CD4-positive, alpha-beta T cell treated with Interleukin-6 for 4 hours (primary cell): ENCODE data around the gene CACNA1H.
"Not testable (repeated sequence)": the region's sequence is repeated elsewhere in the genome, so short reads cannot be mapped to it uniquely, and the experiment has no call there.

Source experiments
- DNase-seq: peaks from one replicate; pipeline ENCODE4 v3.0.0-alpha.2; 2020; ENCODE audit warnings: mixed read lengths

The CACNA1H gene

DNA sequence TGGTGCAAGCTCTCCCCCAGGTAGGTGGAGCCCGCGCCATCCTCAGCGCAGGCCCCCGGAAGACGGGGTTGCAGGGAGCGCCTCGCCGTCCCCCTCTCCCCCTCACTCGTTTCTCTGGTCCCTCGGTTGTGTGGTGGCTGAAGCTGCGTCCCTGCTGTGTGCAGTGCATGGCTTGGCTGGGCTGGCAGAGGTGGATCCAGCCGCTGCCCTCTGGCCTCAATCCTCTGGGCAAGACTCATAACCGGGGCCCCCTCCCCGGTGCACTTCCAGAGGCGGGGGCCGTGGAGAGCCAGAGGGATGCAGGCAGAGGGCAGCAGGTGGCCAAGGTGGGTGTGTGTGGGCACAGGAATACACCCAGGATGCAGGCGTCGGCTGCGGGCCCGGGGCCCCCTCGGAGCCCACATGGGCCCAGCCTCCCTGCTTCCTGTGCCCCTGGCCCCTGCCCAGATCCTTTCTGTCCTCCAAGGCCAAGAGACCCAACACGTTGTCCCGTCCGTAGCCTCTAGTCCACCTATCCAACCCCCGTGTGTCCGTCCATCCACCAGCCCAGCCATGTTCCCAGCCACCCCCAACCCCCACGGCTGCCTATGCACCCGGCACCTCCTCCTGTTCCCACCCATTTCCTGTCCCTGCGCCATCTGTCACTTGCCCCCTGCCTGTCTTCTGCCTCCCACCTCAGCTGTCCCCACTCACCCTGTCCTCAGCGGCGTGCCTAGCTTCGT is 62.8 kb downstream of the CACNA1H start:
- no peak for DNase-seq

DNA sequence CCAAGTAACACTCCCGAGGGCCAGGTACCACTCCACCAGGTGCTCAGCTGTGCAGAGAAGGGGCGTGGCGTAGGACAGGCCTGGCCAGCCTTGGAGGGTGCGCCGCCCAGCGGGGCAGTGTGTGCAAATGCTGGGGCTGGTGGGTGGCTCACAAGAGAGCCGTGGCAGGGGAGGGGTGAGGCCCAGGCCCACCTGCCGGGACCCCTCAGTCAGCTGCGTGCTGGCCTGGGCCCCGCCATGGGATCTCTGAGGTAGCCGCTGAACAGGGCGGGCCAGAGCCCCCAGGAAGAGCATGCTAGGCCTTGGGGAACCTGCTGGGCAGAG is 63.4 kb downstream of the CACNA1H start:
- no peak for DNase-seq

DNA sequence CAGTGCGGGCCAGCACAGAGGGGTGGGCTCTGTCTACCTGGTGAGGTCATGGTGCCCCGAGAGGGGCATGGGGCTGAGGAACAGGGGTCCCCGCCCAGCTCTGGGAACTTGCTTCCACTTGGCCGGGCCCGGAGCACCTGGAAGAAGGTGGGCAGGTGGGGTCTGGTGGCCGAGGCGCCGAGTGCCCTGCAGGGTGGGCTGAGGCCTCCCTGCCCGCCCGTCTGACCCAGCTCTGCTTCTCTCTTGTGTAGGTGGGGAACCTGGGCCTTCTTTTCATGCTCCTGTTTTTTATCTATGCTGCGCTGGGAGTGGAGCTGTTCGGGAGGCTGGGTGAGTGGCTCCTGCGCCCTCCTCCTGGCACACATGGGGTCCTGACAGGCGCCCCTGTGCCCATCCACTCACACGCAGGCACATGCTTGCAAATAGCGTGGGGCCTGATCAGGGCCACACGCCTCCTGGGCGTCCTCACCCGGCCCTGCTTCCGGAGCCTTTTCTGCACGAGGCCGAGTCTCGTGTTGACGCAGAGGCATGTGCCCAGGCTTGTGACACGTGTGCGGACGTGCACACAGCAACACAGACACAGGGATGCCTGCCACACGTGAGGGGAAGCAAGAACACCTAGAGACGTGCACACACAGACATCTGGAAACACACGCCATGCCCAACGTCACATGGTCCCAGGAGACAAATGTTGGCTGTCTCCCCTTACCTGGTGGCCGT is 63.9 kb downstream of the CACNA1H start:
- DNase-seq = no peak

DNA sequence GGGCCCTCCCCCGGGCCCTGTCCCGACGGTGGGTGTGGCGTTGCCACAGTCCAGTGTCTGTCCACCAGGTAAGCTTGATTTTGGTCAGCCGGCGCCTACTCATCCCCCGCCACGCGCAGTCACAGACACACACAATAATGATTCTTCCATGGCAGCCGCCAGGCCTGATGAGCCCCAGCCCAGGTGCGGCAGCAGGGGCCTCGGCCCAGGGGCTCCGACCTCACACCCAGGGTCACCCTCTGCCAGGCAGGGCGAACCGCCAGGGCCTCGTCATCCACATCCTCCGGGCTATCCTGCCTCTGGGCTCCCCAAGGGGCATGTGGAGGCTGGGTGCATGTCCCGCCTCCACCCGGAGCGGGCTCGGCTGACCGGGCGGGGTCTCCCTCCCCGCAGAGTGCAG is 64.6 kb downstream of the CACNA1H start:
- no peak for DNase-seq

DNA sequence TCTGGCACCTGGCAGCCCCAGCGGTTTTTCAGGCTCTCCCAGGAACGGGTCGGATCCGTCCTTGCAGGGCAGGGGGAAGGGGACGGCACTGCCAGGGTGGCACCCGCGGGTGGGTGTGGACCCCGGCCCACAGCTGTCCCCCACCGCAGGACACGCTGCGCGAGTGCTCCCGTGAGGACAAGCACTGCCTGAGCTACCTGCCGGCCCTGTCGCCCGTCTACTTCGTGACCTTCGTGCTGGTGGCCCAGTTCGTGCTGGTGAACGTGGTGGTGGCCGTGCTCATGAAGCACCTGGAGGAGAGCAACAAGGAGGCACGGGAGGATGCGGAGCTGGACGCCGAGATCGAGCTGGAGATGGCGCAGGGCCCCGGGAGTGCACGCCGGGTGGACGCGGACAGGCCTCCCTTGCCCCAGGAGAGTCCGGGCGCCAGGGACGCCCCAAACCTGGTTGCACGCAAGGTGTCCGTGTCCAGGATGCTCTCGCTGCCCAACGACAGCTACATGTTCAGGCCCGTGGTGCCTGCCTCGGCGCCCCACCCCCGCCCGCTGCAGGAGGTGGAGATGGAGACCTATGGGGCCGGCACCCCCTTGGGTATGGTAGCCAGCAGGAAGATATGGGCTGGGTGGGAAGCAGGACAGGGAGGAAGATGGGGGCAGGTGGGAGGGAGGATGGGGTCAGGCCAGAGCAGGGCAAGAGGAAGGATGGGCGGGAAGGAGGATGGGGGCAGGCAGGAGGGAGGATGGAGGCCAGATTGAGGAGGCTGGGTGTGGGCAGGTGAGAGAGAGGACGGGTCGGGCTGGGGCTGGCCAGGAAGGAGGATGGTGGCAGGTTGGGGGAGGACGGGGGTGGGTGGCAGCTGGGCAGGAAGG is 65.4 kb downstream of the CACNA1H start:
- no peak for DNase-seq

DNA sequence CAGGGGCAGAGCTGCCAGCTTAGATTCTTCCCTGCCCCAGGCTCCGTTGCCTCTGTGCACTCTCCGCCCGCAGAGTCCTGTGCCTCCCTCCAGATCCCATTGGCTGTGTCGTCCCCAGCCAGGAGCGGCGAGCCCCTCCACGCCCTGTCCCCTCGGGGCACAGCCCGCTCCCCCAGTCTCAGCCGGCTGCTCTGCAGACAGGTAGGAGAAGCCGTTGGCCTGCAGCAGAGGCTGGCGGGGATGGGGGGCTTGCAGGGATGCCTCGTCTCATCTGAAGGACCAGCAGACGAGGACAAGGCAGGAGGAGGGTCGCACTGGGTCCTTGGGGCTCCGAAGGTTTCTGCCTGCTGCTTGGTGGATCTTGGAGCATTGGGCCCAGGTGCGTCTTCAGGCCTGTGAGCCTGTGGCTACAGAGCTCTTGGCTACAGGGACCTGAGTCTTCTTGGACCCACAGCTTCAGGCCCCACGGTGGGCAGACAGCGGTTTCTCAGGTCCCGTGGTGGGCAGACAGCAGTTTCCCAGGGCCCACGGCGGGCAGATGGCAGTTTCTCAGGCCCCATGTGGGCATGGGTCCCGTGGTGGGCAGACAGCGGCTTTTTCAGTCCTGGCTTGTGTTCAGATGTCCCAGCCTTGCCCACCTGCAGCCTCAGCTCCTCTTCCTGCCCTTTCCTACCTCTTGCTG is 66.2 kb downstream of the CACNA1H start:
- no peak for DNase-seq

DNA sequence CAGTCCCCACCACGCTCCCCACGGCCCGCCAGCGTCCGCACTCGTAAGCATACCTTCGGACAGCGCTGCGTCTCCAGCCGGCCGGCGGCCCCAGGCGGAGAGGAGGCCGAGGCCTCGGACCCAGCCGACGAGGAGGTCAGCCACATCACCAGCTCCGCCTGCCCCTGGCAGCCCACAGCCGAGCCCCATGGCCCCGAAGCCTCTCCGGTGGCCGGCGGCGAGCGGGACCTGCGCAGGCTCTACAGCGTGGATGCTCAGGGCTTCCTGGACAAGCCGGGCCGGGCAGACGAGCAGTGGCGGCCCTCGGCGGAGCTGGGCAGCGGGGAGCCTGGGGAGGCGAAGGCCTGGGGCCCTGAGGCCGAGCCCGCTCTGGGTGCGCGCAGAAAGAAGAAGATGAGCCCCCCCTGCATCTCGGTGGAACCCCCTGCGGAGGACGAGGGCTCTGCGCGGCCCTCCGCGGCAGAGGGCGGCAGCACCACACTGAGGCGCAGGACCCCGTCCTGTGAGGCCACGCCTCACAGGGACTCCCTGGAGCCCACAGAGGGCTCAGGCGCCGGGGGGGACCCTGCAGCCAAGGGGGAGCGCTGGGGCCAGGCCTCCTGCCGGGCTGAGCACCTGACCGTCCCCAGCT is 67.3 kb downstream of the CACNA1H start:
- DNase-seq = no peak

DNA sequence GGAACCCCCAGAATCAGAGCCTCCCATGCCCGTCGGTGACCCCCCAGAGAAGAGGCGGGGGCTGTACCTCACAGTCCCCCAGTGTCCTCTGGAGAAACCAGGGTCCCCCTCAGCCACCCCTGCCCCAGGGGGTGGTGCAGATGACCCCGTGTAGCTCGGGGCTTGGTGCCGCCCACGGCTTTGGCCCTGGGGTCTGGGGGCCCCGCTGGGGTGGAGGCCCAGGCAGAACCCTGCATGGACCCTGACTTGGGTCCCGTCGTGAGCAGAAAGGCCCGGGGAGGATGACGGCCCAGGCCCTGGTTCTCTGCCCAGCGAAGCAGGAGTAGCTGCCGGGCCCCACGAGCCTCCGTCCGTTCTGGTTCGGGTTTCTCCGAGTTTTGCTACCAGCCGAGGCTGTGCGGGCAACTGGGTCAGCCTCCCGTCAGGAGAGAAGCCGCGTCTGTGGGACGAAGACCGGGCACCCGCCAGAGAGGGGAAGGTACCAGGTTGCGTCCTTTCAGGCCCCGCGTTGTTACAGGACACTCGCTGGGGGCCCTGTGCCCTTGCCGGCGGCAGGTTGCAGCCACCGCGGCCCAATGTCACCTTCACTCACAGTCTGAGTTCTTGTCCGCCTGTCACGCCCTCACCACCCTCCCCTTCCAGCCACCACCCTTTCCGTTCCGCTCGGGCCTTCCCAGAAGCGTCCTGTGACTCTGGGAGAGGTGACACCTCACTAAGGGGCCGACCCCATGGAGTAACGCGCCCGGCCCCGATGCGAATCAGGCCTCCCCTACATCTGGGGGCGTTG is 68.1 kb downstream of the CACNA1H start:
- no peak for DNase-seq

DNA sequence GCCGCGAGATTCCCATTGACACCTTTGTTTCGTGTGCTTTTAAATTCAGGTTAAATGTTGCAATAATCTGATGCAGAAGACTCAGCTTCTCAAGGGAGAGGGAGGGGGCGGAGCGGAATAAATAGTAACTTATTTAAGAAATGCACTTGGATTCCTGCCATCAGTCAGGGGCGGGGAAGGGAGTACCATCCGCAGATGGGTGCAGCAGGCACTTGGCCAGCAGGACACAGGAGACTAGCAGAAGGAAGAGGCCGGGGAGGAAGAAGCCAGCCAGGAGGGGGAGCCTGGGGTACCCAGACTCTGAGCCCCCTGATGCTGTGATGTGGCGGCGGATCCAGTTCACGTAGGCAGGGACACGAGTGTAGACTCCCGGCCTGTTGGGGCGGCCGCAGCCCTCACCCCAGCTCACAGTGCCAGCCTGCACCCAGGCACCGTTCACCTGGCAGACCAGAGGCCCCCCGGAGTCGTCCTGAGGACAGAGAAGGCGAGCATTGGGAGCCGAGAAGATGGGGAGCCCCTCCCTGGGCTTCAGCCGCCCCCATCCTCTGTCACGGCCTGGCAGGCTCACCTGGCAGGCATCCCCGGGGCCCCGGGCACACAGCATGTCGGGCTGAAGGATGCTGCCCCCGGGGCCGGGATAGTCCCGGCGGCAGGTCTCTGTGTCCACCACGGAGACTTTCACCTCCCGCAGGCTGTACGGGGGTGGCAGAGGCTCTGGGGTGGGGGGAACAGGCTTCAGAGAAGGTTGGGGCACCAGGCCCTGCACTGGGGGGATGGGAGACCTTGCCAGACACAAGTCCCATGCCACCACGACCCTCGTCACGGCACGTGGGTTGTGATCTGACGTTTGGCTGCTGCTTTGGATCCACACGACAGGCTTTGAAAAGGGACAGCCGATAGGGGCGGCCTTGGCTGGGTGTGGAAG is 69.0 kb downstream of the CACNA1H start:
- DNase-seq = no peak

DNA sequence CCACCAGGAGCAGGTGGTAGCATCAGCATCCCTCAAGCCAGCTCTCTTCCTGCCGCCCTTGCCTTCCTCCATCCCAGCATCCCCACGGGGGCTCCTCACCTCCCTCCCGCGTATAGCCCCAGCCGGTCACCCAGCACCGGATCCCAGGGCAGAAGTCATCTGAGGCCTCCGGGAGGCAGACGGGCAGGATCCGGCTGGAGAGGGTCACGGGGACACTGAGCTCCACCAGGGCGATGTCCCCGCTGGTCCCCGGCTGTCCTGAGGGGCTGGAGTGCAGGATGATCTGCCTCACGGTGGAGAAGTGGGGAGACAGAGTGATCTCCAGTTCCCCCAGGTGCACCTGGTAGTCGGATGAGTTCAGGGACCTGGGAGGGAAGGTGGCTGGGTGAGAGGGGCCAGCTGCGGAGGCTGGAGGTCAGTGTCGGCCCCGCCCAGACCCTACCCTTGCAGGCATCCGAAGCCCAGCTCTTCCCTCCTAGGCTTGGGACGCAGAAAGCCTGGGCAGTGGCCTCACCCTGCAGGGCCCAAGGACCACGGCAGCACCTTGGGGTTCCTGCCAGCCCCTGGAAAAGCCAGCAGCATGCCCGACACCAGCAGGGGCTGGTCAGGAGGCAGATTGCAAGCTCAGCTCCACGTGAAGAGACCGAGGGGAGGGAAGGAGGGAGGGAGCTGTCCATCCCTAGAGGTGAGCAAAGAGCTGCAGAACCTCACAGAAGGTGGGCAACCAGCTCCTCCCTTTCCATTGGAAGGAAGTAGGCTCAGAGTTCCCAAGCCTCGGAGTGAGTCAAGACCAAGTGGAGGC is 69.8 kb downstream of the CACNA1H start:
- no peak for DNase-seq

DNA sequence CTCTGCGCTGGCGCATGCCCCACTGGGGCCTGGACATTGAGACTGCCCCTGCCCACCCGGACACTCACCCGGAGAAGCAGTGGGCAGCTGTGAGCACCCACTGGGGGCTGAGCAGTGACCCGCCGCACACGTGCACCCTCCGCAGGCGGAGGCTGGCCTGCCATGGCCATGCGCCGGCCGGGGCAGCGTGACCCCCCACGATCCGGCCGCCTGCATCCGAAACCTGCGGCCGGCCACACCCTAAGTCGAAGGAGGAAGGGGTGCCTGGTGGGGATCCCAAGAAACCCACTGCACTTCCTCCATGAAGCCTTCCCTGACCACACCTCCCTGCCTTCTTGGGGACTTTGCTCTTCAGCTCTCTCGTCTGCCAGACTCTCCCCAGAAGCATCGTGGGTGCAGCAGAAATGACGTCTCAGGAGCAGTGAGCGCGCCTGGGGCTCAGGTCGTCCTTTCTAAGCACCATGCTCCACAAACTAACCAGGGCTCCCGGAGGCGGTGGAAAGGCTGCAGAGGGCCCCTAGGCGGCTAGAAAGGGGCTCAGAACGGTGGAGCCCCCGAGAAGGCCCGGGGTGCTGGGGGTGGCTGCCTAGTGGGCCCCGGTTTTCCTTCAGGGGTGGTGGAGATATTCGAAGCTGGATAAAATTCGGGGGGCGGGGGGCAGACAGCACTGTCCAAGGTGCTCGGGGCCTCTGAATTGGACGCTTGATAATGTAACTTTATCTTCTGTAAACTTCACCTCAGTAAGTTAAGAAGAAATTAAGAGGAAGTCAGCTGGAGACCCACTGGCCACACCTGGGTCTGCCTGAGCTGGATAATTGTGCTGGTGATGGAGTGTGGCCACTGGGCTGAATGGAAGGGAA is 70.7 kb downstream of the CACNA1H start:
- no peak for DNase-seq

DNA sequence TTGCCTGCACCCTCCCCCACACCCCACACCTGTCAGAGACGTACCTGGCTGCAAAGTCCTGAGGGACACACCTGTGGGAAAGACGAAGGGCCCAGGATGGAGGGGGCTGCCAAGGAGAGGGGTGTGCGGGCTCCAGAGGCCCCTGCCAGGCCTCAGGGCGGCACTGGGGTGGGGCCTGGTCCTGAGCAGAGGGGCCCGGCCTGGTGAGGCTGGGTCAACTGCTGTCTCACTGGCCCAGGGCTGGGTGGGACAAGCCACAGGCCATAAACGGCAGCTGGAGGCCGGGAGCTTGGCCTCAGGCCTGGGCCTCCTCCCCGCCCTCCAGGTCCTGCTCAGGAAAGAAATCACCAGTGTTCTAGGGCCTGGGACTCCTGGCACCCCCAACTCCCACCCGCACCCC is 71.7 kb downstream of the CACNA1H start:
- no peak for DNase-seq

DNA sequence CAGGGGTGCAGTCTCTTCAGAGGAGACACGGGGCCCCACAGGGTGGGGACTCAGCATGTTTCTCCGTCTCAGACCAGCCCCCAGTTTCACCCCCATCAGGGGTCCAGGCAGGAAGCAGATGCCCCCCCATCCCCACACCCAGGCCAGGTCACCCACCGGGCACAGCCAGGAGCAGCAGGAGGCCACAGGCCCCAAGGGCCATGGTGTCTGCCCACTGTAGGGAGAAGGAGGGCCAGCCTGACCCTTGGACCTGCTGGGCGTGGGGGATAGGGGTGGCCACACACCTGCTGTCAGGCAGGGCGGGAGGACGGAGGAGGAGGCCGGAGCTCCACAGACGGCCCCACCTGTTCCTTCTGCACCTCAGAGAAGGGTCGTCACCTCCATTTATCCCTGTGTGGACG is 72.1 kb downstream of the CACNA1H start, which contains the start of gene TPSG1:
Gene TPSG1, minus strand, starts transcription at position 218 of the 401 bp plus-strand sequence. Its CDS starts 16 bp downstream, at position 202.
- DNase-seq = no peak

DNA sequence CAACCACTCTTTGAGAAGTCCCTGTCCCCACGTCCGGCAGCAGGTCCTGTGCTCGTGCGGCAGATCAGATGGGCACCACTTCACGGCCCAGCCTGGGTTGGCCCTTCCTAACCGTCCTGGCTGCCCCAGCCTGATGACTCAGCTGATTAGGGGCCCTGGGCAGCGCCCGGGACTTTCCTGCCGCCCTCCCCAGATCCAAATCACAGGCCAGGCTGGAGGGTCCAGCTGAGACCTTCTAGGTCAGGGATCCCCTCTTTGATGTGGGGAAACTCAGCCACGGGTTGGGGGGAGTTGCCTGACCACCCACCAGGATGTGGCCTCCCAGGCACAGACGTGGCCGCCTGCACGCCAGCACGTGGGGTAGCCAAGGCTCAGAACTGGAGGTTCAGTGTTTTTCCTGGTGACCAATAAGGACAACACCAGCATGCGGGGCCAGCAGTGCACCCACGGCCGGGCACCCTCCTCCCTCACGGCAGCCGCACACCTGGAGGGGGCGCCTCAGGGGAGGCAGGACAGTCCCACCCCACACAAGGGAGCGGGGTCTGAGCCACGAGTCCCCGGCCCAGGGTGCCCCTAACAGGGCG is 72.9 kb downstream of the CACNA1H start:
- not testable (repeated sequence) for DNase-seq

DNA sequence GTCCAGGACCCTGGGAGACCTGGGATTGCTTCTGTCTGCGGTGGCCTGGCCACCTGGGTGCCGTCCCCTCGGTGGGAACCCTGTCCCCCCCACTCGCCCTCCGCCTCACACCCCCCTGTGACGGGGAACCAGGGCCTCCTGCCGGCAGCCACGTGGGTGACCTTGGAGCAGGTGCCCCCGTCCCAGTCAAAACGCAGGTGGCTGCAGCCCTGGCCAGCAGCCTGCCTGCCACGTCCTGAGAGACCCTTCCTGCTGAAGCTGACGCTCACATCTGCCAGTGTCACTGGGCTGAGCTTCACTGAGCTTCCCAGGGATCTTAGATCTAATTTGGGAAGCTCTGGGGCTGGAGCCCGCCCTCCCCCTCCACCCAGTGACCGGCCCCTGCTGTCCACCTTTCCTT is 73.8 kb downstream of the CACNA1H start:
- not testable (repeated sequence) for DNase-seq

DNA sequence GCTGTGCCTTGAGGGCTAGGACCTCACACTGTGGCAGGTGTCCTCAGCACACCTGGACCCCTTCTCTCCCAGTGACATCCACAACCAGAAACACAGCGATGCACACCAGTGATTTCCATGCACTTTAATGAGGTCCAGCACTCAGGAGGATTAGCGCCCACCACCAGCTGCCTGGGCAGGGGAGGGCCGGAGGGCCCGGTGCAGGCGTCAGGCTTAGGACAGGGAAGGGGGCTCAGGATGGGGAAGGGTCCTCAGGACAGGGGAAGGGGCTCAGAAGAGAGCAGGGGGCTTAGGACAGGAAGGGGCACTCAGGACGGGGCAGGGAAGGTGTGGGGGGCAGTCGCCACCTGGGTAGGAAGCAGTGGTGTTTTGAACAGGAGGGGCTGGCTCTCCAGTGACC is 75.3 kb downstream of the CACNA1H start:
- not testable (repeated sequence) for DNase-seq

DNA sequence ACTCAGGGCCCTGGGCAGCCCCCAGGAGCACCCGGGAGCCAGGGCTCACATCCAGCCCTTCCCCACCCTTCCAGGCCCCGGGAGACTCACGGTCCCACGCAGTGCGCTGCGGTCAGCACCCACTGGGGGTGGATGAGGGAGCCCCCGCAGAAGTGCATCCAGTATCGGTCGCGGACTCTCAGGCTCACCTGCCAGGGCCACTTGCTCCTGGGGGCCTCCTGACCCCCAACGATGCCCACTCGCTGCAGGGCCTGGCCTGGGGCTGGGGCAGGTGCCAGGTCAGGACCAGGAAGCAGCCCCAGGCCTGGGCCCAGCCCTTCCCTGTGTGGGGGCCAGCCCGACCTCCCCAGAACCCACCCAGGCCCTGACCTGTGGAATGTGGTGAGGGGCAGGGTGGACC is 76.6 kb downstream of the CACNA1H start:
- not testable (repeated sequence) for DNase-seq

DNA sequence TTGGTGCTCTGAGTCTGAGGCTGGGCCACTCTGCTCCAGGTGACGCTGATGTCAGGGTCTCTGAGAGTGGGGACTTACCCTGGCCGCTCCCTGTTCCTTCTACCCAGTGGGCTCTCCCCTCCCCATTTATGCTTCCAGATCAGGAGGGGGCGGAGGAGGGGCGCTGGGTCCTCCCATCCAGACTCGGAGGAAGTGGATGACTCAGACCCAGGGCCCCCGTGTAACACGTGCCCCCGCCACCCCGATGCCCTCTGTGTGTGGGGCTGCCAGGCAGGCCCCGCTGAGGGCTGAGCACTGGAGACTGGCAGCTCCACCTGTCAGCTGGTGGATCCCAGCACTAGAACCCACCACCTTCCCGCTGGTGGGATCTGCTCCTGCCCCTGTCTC is 77.2 kb downstream of the CACNA1H start, which contains the start of gene TPSB2:
Gene TPSB2, minus strand, starts transcription at position 101 of the 387 bp plus-strand sequence. CDS start 233 bp downstream, outside the sequence.
- not testable (repeated sequence) for DNase-seq
